Loucy (cell line): ENCODE results near the gene TMEM52.
A peak's percentile ranks its signal among the peaks of the same experiment; 100 is the strongest.

Source experiments
- H2AFZ ChIP-seq: fragments of 200-600 bp; sonication (generic); 2 replicates; pipeline ENCODE4 v1.6.0; 2016; ENCODE audit warnings: antibody characterized with exemption, mild to moderate bottlenecking, low read length, moderate library complexity
- H3F3A ChIP-seq: fragments of 200-600 bp; 2 replicates; pipeline ENCODE4 v1.6.0; 2016; ENCODE audit warnings: antibody characterized with exemption, low read depth, mild to moderate bottlenecking
- H3K27me3 ChIP-seq: fragments of 200-600 bp; sonication (generic); 2 replicates; pipeline ENCODE4 v1.6.1; 2014; ENCODE audit warnings: low read length, mild to moderate bottlenecking; ENCODE audit not compliant: insufficient read depth, poor library complexity, severe bottlenecking
- H3K36me3 ChIP-seq: fragments of 200-600 bp; sonication (generic); 2 replicates; pipeline ENCODE4 v1.6.1; 2016; ENCODE audit warnings: low read length; ENCODE audit not compliant: insufficient read depth
- H3K4me1 ChIP-seq: fragments of 200-600 bp; sonication (generic); 2 replicates; pipeline ENCODE4 v1.5.1; 2014; ENCODE audit warnings: low read length, mild to moderate bottlenecking; ENCODE audit not compliant: insufficient read depth, poor library complexity, severe bottlenecking
- H3K4me2 ChIP-seq: fragments of 200-600 bp; sonication (generic); 2 replicates; pipeline ENCODE4 v1.6.0; 2014; ENCODE audit warnings: antibody characterized with exemption, low read length, low read depth, mild to moderate bottlenecking; ENCODE audit not compliant: poor library complexity, severe bottlenecking
- H3K4me3 ChIP-seq: fragments of 200-600 bp; sonication (generic); 2 replicates; pipeline ENCODE4 v1.5.1; 2014; ENCODE audit warnings: low read length, mild to moderate bottlenecking, mixed read lengths; ENCODE audit not compliant: poor library complexity, severe bottlenecking
- H3K79me2 ChIP-seq: fragments of 200-600 bp; sonication (generic); 2 replicates; pipeline ENCODE4 v1.6.1; 2014; ENCODE audit warnings: low read length; ENCODE audit not compliant: insufficient read depth
- H3K9ac ChIP-seq: fragments of 200-600 bp; sonication (generic); 2 replicates; pipeline ENCODE4 v1.6.0; 2014; ENCODE audit warnings: mild to moderate bottlenecking, low read depth, low read length, moderate library complexity; ENCODE audit not compliant: poor library complexity, severe bottlenecking
- H3K9me2 ChIP-seq: fragments of 200-600 bp; sonication (generic); replicated peaks from 2 replicates; pipeline ENCODE4 v1.6.1; 2016; ENCODE audit warnings: low read depth, low read length, mixed read lengths
- H3K9me3 ChIP-seq: fragments of 200-600 bp; sonication (generic); 2 replicates; pipeline ENCODE4 v1.6.1; 2014; ENCODE audit warnings: mild to moderate bottlenecking, antibody characterized with exemption, low read length, low read depth; ENCODE audit not compliant: insufficient read depth
- H4K20me1 ChIP-seq: fragments of 200-600 bp; sonication (generic); 2 replicates; pipeline ENCODE4 v1.6.0; 2014; ENCODE audit warnings: antibody characterized with exemption, low read length, mild to moderate bottlenecking; ENCODE audit not compliant: insufficient read depth, poor library complexity, severe bottlenecking
- CTCF ChIP-seq: fragments of 200-600 bp; sonication (generic); conservative IDR thresholded peaks from 2 replicates; pipeline ENCODE4 v1.5.1; 2014; ENCODE audit warnings: mild to moderate bottlenecking, antibody characterized with exemption, low read length
- EZH2phosphoT487 ChIP-seq: fragments of 200-600 bp; IDR thresholded peaks from 2 replicates; pipeline ENCODE4 v1.6.1; 2018; ENCODE audit warnings: antibody characterized with exemption, mild to moderate bottlenecking, moderate library complexity, borderline replicate concordance

The TMEM52 gene

GRCh38 chr1:1894354-1895059 lies 24.6 kb downstream of the TMEM52 start:
- Histone ChIP-seq H3K36me3 (no peaks in the 10 kb centered on the region), H2AFZ (no peak overlapping the region), H3K4me3 (no peak overlapping the region), H3K9me3 (no peaks in the 10 kb centered on the region), H3K4me2 (no peak overlapping the region), H4K20me1 (peaks cover 4% of the 10 kb centered on the region), H3K79me2 (peaks cover 30% of the 10 kb centered on the region), H3K9ac (peak overlapping the region; percentile 32), H3K27me3 (peaks cover 7% of the 10 kb centered on the region), H3K9me2 (no peaks in the 10 kb centered on the region), H3F3A (no peaks in the 10 kb centered on the region), H3K4me1 (peaks cover 56% of the 10 kb centered on the region)
- TF ChIP-seq CTCF (no peak), EZH2phosphoT487 (no peak)

GRCh38 chr1:1893997-1894353 lies 25.1 kb downstream of the TMEM52 start:
- H3K9me3 ChIP-seq, result no peaks in the 10 kb centered on the region
- H3K4me1 ChIP-seq, result peaks cover 56% of the 10 kb centered on the region
- peaks cover 7% of the 10 kb centered on the region for H3K27me3 ChIP-seq
- peak overlapping the region; percentile 32 for H3K9ac ChIP-seq
- H3K36me3 ChIP-seq, result no peaks in the 10 kb centered on the region
- no peak overlapping the region for H2AFZ ChIP-seq
- peaks cover 35% of the 10 kb centered on the region for H3K79me2 ChIP-seq
- H3K9me2 ChIP-seq, result no peaks in the 10 kb centered on the region
- H3K4me3 ChIP-seq, result no peak overlapping the region
- no peaks in the 10 kb centered on the region for H3F3A ChIP-seq
- peaks cover 10% of the 10 kb centered on the region for H4K20me1 ChIP-seq
- TF ChIP-seq EZH2phosphoT487 (no peak), CTCF (no peak)
- H3K4me2 ChIP-seq, result no peak overlapping the region

- Histone ChIP-seq H3K4me2 (peak overlapping the region; percentile 19), H3K9ac (peak overlapping the region; percentile 32), H3K4me1 (peaks cover 60% of the 10 kb centered on the region), H3F3A (no peaks in the 10 kb centered on the region), H4K20me1 (peaks cover 15% of the 10 kb centered on the region), H3K9me3 (no peaks in the 10 kb centered on the region), H3K9me2 (no peaks in the 10 kb centered on the region), H3K27me3 (peaks cover 7% of the 10 kb centered on the region), H3K36me3 (no peaks in the 10 kb centered on the region), H3K4me3 (no peak overlapping the region), H2AFZ (no peak overlapping the region), H3K79me2 (peaks cover 40% of the 10 kb centered on the region)
- TF ChIP-seq CTCF (no peak), EZH2phosphoT487 (no peak)
These were observed 25.6 kb downstream of the TMEM52 start for GRCh38 chr1:1893291-1893985.
